IMR-90 (cell line): ENCODE results near the gene EPS15.

Experiments used
- POLR2A ChIP-seq: IDR thresholded peaks from 2 replicates; pipeline ENCODE4 v1.6.1; 2012; ENCODE audit warnings: mild to moderate bottlenecking, low read depth, low read length
- RAD21 ChIP-seq: IDR thresholded peaks from 2 replicates; pipeline ENCODE4 v1.6.1; 2012; ENCODE audit warnings: low read length, improper control_type of control experiment
- TF ChIP-seq, protein P1 (sequence below): conservative IDR thresholded peaks from 2 replicates; pipeline ENCODE4 v1.5.1; 2012; ENCODE audit warnings: mild to moderate bottlenecking, low read depth, low read length, improper control_type of control experiment

DNA sequence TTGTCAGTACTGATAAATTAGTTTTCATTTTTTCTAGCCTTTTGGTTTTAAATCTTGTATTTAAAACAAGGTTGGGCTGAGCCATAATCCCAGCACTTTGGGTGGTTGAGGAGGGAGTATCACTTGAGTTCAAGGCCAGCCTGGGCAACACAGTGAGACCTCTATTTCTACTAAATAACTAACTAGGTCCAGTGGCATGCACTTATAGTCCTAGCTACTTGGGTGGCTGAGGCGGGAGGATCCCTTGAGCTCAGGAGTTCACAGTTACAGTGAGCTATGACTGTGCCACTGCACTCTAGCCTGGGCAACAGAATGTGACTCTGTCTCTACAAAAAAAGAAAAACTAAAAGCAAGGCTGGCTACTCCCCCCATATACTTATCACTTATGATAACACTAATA, 167.2 kb downstream of the EPS15 start:
- TF ChIP-seq RAD21 = no peak
- TF ChIP-seq, protein P1, sequence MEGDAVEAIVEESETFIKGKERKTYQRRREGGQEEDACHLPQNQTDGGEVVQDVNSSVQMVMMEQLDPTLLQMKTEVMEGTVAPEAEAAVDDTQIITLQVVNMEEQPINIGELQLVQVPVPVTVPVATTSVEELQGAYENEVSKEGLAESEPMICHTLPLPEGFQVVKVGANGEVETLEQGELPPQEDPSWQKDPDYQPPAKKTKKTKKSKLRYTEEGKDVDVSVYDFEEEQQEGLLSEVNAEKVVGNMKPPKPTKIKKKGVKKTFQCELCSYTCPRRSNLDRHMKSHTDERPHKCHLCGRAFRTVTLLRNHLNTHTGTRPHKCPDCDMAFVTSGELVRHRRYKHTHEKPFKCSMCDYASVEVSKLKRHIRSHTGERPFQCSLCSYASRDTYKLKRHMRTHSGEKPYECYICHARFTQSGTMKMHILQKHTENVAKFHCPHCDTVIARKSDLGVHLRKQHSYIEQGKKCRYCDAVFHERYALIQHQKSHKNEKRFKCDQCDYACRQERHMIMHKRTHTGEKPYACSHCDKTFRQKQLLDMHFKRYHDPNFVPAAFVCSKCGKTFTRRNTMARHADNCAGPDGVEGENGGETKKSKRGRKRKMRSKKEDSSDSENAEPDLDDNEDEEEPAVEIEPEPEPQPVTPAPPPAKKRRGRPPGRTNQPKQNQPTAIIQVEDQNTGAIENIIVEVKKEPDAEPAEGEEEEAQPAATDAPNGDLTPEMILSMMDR = no peak
- TF ChIP-seq POLR2A = no peak
